GM19043 (cell line): ENCODE results near the gene GIMD1.
"Not testable (repeated sequence)": the region's sequence is repeated elsewhere in the genome, so short reads cannot be mapped to it uniquely, and the experiment has no call there.

Source experiments
- ATAC-seq: cut with Tn5 transposase; IDR thresholded peaks from one replicate; pipeline ENCODE4 v1.9.1; 2021; ENCODE audit warnings: low read depth; ENCODE audit not compliant: unreplicated experiment

GIMD1 gene

DNA sequence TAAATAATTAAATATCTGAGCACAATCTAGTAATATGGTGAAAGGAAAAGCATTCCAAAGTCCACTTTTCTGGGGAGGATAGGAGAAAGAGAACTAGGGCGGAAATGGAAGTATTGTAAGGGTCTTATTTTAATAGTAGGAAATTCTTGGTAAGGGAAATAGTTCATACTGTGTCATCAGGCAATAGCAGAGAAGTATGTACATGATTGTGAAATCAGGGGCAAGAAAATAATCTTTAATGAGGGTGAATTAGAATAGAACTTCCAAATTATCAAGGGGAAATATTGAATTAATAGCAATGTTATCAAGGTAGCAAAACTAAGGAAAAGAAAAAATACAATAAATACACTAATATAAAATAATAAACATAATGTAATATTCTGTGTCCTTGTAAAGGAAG lies 14.8 kb downstream of the GIMD1 start:
- ATAC-seq = no peak

DNA sequence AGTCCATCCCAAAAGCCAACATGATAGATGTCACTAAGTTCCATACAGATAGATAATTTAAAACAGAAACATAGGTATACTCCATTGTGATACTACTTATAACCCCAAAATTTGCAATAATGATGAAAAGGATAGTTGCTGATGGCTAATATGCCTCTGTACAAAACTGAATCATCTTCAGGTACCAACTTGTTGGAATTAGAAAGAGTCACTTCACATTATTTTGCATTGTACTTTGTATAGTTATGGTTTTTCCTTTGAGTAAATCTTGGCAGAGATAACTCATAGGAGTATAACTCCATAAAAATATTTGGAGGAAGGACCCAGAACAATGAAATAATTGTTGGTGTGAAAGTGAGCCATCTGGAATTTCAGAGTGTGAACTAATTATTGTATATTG lies 17.6 kb downstream of the GIMD1 start:
- no peak for ATAC-seq

DNA sequence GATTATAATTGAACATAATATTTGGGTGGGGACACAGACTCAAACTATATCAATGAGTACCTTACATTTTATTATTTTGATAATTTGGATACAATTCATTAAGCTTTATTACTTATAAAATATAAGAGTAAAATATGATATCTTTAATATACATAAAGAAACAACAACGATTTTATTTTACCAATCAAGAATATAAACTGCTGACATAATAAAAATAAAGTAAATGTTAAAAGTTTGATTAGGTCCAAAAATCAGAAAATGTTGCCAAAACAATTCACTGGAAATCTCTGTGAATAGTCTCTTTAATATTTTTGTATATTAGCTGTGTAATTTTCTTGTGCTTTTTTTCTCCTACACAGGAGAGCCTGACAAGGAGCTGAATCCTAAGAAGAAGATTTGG lies 21.4 kb downstream of the GIMD1 start:
- ATAC-seq = no peak

DNA sequence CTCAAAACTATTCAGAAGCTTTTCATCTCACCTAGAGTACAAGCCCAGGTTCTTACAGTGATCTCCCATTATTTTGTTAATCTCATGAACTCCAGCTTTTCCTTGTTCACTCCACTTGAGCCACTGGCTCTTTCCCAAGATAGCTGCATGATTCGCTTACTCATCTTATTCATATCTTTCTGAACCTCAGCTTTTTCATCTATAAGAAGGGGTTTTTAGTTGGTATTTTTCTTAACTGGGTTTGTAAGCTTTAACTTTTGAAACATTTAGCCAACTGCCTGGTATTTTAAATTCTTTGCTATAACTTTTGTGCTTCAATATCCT lies 24.0 kb downstream of the GIMD1 start:
- no peak for ATAC-seq

DNA sequence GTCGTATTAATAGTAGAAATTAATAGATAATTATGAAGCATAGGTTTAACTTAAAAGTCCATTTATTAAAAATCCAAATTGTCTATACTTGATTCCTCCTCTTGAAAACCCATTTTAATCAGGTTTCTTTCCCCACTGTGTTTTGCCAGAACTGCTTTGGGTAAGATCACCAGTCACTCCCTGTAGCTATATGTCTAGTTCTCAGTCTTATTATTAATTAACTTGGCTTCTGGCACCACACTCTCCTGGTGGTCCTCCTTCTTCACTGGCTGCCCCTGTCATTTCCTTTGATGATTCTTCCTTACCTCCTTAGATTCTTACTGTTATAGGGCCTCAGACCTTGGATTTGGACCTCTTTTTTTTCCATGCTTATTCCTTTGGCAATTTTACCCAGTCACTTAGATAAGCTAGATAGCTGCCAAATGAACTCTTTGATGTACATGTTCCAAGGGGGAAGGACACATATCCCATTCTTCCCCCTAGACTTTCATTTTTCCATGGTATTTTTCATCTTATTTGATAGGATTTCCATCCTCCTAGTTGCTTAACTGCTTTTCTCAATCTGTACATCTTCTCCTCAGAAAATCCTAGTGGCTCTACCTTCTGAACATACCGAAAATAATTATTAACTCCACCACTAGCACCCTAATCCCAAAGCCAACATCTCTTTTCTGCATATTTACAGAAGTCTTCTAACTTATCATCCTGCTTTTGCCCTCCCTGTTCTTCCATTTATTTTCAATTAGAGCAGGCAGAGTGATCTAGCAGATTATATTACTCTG lies 24.5 kb downstream of the GIMD1 start:
- ATAC-seq = no peak

DNA sequence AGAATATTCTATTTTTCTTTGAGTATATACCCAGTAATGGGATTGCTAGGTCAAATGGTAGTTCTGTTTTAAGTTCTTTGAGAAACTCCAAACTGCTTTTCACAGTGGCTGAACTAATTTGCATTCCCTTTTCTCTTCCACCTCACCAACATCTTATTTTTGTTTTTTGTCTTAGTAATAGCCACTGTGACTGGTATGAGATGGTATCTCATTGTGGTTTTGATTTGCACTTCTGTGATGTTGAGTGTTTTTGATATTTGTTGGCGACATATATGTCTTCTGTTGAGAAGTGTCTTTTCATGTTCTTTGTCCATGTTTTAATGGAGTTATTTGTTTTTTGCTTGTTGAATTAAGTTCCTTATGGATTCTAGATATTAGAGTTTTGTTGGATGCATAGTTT lies 27.8 kb downstream of the GIMD1 start:
- ATAC-seq = no peak

DNA sequence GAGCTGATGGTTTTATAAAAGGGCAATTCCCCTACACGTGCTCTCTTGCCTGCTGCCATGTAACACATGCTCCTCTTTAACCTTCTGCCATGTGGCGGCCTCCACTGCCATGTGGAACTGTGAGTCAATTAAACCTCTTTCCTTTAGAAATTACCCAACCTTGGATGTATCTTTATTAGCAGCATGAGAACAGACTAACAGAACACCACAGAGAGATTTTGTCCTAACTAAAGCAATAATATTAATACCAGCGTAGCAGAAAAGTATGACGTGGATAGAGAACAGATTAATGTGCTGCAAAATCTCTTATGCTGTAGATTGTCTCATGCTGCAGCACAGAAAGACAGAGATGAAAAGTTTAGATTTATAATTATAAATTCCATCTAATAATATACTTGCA lies 29.1 kb downstream of the GIMD1 start:
- ATAC-seq = no peak

DNA sequence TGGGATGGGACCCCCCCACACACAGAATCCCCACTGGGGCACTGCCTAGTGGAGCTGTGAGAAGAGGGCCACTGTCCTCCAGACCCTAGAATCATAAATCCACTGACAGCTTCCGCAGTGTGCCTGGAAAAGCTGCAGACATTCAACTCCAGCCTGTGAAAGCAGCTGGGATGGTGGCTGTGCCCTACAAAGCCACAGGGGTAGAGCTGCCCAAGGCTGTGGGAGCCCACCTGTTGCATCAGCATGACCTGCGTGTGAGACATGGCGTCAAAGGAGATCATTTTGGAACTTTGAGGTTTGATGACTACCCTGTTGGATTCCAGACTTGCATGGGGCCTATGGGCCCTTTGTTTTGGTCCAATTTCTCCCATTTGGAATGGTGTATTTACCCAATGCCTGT lies 29.9 kb downstream of the GIMD1 start:
- no peak for ATAC-seq

DNA sequence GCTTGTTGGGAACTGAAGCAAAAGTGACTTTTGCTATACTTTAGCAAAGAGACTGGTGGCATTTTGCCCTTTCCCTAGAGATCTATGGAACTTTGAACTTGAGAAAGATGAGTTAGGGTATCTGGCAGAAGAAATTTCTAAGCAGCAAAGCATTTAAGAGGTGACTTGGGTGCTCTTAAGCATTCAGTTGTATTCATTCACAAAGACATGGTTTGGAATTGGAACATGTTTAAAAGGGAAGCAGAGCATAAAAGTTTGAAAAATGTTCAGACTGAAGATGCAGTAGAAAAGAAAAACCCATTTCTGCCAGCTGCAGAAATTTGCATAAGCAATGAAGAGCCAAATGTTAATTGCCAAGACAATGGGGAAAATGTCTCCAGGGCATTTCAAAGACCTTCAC lies 30.7 kb downstream of the GIMD1 start:
- ATAC-seq = no peak

DNA sequence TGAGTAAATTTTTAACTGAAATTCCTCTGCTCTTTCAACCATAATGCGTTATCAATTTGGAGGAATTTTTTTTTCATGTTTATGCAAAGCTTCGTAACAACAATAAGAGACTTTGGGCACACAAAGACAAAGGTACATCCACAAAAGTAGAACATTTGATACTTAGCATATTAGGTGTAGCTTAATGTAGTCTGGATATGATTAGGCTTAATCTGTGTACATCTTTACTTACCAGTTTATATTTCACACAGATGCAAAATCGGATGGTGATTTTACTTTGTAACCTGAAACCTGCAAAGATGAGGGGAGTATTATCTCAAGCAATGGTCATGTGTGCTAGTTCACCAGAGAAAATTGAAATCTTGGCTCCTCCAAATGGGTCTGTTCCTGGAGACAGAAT lies 32.0 kb downstream of the GIMD1 start:
- ATAC-seq = no peak

DNA sequence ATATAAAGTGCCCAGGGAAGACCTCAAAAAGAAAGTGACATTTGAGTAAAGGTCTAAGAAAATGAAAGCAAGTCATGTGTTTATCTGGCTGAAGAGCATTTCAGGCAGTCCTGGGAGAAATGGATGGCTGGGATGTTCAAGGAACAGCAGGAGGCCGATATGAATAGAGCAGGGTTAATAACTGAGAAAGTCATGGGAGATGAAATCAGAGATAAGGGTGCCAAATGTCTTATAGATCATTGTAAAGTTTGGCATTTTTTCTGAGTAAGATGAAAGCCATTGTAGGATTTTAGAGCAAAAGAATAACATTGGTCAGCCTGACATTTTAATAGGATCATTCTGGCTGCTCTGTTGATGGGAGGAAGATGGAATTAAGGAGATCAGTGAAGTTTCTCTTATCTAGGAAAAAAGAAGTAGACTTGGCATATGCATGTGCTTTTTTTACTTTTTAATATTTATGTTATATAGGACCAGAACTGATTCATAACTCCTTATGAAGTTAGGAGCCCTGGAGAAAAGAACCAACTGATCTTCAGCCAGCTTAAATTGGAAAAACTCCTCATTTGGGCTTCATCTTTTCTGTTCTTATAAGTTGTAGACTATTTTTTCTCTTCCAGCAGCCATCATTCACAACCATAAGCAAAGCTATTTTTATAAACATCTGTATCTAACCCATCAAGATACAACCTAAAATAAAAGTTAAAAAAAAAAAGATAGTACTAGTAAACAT lies 33.7 kb downstream of the GIMD1 start:
- ATAC-seq = no peak

DNA sequence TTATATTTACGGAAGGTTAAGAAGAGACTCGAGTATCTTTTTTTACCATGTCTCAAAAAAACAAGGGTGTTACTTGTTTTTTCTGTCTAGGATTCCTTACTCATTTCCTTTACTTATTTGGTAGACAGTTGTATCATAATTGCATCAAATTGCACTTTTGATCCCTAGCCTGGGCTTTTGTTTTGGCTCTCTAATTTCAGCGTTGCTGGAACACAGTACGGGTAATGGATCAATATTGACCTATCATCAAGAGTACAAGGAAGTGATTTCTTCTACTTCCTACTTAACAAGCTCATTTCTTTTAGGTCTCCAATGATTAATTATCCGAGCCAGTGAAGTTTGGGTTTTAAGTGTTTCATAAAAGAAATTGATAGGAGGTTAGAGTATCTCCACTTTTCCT lies 35.4 kb downstream of the GIMD1 start:
- ATAC-seq = no peak

DNA sequence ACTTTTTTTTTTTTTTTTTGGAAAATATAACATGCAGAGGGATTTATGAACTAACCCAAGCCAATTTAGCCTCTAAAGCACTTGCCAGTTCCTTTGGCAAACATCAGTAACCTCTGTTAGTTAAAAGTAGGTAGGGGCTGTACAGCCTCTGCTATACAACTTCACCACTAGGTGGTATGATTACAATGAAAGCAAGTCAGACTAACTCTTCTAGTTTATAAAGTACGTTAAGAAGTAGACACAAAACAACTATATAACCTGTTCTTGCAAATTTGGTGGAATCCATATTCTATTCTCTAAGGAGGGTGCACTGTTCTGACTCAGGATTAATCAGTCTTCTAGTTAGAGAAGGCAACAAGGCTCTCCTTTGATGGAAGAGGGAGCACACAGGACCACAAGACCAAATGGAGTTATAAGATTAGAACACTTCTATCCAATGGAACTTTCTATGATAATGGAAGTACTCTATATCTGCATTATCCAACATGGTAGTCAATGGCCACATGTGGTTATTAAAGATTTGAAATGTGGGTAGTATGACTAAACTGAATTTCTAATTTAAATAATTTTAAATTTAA lies 39.4 kb downstream of the GIMD1 start:
- peak; percentile 76 for ATAC-seq

DNA sequence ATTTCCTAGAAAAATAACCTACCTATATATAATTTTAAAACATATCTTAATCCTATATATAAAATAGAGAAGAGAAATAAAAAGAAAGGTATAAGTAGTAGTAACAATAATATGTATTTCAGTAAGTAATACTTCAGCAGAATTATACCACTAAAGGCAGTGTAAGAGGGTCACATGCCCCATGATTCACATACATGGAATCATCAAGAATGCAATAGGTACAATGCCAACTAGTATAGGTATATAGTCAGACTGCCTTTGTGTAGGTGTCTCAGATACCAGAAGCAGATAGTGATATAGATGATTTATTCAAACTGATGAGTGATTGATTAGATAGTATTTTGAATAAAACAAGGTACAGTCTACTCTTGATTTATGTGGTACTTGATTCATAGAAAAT lies 42.8 kb downstream of the GIMD1 start:
- ATAC-seq = no peak

DNA sequence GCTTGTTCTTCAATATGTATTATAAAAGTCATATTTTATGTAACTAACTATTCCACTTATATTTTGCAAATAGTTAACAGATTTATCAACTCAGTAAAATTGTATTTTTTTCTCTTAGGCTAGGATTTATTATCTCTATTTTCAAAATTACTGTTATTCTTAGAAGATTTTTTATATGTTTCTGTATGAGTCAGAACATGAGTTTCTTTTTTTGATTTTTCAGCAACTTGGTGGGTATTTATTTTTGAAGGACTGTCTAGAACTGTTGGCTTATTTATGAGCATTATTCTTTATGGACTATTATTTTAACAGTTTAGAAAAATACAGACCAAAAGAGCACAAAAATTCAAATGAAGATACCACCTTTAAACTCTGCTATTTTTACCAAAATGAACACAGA lies 45.5 kb downstream of the GIMD1 start:
- no peak for ATAC-seq

DNA sequence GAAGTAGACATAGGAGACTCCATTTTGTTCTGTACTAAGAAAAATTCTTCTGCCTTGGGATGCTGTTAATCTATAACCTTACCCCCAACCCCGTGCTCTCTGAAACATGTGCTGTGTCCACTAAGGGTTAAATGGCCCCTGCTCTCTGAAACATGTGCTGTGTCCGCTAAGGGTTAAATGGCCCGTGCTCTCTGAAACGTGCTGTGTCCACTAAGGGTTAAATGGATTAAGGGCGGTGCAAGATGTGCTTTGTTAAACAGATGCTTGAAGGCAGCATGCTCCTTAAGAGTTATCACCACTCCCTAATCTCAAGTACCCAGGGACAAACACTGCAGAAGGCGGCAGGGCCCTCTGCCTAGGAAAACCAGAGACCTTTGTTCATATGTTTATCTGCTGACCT lies 46.8 kb downstream of the GIMD1 start:
- ATAC-seq = not testable (repeated sequence)

DNA sequence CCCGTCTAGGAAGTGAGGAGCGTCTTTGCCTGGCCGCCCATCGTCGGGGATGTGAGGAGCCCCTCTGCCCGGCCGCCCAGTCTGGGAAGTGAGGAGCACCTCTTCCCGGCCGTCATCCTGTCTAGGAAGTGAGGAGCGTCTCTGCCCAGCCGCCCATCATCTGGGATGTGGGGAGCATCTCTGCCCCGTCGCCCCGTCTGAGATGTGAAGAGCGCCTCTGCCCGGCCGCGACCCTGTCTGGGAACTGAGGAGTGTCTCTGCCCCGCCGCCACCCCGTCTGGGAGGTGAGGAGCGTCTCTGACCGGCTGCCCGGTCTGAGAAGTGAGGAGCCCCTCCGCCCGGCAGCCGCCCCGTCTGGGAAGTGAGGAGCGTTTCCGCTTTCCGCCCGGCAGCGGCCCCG lies 47.4 kb downstream of the GIMD1 start:
- not testable (repeated sequence) for ATAC-seq

DNA sequence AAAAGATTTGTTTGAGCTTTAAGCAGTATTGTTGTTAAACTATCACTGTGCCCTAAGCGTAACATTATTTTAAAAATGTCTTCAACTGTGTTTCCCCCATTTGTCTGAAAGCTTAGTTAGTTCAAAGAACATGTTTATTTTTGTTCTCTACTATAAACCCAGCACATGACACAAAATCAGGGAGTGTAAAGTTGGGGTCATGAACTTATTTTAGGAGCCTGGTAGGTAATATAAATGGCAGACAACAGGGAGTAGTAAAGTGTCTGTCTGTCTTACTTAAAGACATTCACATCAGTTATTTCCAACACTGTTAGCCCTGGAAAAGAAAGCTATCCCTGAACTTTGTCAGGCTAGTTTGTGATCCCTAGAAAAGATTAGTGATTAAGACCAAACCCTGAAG lies 48.3 kb downstream of the GIMD1 start:
- no peak for ATAC-seq

DNA sequence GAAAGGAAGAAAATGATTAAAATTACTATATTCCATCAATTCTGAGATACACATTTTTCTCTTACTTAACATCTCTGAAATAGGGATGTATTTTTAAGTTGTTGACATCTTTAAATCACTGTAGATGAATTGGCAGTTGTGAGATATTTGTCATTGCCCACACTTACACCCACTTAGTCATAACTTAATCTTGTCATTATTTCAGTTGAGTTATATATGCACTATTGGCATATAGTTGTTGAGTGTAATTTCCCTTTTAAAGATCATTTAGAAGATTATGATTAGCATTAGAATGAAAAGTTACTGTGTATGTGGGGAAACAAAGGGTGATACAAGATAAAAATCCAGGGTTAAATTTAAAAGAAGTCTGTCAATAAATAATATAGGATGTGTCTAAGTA lies 50.1 kb downstream of the GIMD1 start:
- no peak for ATAC-seq

DNA sequence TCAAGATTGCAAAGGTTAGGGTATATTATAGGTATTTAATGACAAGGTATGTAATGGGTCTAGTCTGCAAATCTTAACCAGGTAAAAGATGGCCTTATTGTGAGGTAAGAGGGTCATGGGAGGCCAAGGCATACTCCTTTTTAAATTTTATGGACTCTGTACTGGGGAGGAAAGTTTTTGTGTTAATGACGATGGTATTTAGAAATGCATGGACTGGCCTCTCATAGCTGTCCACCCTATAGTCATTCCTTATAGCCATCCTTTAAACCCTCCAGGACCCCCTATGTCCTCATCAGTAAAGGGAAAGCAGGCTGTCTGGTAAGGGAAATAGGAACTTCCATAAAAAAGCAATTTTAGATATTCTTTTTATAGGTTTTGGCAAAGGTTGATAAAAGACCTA lies 50.8 kb downstream of the GIMD1 start:
- ATAC-seq = no peak

DNA sequence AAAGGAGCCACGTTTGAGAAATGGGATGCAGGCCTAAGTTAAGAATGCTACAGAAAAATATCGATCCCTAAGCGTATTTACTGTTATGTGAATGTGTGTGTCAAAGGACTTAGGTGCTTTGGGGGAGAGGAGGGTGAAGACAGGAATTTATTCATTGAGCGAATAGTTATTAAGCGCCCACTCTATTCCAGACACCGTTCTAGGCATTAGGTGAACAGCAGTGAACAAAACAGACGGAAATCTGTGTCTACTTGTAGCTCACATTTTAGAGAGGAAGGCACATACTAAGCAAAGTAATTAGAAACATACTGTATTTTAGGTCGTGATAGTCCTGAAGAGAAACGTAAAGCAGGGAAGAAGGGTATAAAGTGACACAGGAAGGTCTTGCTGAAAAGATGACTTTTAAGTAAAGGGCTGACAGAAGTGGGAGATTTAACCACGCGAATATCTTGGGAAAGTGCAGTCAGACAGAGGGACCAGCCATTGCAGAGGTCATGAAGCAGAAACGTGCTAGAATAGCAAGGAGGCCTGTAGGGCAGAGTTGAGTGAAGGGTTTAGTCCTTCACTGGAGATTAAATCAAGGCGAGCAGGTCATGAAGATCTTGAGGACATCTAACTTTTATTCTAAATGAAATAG lies 51.7 kb downstream of the GIMD1 start:
- ATAC-seq = no peak
